HG03095 (cell line): ENCODE results near the gene B4GALT4.
"Not testable (repeated sequence)": the region's sequence is repeated elsewhere in the genome, so short reads cannot be mapped to it uniquely, and the experiment has no call there.

Experiments used
- ATAC-seq: cut with Tn5 transposase; IDR thresholded peaks from one replicate; pipeline ENCODE4 v1.9.1; 2021; ENCODE audit warnings: moderate library complexity; ENCODE audit not compliant: unreplicated experiment

The B4GALT4 gene

DNA sequence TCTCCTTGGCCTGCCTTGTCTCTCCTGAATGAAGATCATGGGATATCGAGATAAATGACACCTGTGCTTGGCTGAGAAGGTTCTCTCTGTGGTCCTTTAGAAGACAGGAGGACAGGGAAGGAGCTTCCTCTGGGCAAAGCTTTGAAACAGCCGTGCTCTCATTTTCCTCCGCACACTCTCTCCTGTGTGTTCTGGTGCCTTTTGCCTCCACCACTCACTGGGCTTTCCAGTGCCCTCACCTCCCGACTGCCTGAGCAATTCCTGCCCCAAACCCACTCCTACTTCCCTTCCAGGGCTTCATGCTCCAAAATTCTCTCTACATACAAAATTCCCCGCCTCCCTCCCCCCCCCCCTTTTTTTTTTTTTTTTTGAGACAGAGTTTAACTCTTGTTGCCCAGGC lies 35.0 kb downstream of the B4GALT4 start:
- ATAC-seq, result no peak

DNA sequence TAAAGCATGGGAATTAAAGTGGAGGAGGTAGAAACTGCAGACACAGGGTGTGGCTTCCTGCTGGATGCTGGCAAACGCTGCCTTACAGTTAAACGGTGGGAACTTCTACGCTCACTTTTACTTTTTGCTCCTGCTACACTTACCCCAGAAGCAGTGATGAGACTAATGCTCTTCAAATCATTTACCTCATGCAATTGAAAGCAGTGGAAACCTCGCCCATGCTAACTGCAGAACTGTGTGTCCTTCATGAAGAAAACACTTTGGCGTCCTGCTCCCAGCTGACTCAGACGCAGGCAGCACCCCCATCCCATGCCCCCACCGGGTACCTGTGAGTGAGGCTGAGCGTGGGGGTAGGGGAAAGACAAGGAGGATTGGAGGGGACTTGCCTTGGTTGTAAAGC lies 35.5 kb downstream of the B4GALT4 start:
- ATAC-seq, result no peak

DNA sequence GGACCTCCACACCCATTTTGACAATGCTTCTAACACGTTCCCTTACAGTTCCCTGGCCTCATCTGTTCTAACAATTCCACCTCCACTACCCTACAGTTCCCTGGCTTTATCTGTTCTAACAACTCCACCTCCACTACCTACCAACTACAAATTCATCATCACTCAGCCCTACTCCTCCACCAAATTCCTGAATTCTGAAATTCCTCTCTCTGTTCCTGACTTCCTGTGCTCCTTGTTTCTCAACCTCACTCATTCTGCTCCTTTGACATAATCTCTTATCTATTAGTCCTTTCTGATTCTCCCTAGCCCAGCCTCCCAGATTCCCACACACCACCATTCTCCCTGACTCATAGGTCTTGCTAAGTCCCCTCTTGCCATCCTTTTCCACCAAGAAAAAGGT lies 44.8 kb downstream of the B4GALT4 start:
- no peak for ATAC-seq

DNA sequence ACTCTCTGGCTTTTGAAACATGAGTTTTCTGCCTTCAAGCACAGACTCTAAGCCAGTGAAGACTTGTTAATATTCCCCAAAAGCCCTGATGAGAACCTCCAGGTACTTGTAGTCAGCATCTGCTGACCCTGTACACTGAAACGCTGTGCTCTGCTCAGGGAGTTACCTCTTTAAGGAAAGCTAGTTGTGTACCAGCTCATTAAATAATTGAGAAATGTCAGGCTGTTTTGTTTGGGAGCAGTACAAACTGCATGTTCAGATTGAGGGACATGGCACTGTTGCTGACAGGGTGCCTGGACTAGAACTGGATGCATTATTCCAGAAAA lies 45.6 kb downstream of the B4GALT4 start:
- ATAC-seq, result no peak

DNA sequence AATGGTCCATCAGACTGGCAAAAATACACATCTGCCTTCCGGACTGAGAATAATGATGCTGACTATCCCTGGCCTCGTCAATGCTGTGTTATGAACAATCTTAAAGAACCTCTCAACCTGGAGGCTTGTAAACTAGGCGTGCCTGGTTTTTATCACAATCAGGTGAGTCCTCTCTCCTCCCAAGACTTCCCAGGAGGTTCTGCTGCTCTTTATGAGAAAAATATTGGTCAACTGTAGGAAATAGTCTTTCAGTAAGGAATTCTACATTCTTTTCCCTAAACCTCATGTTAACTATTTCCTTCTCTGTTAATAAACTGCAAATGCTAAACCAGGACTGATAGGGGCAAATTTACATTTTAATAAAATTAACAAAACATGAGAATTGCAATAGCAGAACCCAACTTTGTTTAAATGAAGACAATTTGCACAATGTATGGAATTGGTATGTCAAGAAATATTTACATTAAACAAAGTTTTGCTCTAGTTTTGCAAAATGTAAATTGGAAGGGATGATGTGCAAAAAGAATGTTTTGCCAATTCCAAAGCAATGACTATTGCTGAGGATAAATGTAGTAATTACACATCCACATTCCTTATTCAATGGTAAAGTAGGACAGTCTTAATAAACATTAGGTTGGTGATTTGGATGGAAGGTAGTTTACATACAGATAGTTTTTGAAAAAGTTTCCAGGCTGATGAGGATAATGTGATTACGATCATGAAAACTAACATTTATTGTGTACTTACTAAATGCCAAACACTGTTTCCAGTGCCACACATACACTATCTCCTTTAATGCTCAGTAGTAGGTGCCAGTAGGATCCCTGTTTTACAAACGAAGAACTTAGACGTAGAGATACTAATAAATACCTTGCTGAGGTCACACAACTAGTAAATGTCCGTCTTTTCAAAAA lies 46.2 kb downstream of the B4GALT4 start:
- no peak for ATAC-seq

DNA sequence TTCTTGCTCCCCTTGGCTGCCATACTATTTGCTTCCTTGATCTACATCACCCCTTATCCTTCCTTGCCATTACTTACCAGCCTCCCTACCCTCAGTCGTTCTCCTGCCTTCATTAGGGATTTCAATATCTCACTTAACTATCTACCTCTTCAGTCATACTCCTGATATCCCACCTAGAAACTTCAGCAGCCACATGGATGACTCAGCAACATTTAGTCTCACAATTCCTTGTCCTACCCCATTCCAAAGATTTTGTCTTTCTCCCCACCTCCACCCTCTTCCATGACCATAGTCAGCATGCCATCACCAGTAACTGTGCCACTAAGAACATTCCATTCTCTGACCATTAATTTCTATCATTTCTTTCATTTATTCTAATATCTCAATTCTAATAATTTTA lies 48.9 kb downstream of the B4GALT4 start:
- ATAC-seq, result no peak

DNA sequence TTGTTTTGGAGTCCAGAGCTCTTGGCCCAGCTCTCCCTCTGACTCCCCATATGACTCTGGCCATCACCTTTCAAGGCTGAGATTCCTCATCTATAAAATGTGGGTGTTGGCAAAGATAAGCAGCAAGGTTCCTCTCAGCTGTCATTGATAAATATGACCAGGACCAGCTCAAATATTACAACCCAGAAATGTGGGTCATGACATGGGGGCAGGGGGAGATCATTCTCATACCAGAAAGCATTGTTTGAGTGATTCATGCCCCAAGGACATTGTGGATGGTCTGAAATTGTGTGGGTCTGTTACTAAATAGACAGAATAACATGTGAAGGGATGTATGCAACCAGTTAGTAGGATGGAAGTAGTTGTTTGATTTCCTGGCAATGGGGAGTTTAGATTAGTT lies 53.4 kb downstream of the B4GALT4 start:
- ATAC-seq, result no peak

DNA sequence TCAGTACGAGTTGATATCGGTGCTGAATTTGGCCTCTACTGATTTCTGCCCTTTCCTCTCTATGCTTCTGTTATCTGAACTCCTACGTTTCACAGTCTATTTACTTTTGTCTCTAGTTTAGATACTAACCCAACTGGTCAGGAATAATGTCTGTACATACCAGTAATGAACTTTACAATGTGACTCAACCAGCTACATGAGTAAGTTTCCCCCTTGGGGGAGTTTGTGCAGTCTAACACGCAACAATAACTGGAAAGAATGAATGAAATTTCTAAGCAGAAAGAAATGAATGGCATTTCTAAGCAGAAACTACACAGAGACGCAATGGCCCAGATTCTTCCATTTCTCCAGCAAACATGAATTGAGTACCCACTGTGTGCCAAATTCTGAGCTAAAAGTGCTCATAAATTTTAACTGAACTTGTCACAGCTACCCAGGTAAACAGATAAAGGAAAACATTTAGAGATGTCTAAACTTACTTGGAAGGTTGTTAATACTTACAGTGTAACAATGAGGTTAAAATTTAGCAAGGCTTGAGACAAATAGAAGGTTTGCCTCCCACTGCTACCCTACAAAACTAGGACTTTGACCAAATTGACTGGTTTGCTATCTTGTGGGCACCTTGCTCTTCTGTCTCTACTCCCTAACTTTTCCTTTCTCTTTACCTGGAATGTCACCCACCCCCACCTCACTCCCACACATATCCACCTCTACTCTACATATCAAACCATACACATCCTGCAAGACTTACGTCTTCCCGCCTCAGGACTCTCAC lies 55.7 kb downstream of the B4GALT4 start:
- no peak for ATAC-seq

DNA sequence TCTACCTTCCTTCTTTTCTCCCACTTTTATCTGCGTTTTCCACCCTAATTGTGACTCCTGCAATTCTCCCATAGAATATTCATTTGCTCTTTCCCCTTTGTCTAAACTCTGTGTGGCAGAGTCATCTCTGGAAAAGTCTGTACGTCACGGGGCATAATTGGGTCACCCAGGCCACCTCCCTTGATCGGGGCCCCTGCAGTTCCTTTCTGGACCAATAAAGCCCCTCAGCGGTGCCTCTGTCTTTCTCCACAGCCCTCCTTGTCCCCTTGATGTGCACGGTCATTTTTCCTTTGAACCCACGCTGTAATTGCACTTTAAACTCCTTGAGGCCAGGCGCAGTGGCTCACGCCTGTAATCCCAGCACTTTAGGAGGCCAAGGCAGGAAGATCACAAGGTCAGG lies 56.6 kb downstream of the B4GALT4 start:
- no peak for ATAC-seq

DNA sequence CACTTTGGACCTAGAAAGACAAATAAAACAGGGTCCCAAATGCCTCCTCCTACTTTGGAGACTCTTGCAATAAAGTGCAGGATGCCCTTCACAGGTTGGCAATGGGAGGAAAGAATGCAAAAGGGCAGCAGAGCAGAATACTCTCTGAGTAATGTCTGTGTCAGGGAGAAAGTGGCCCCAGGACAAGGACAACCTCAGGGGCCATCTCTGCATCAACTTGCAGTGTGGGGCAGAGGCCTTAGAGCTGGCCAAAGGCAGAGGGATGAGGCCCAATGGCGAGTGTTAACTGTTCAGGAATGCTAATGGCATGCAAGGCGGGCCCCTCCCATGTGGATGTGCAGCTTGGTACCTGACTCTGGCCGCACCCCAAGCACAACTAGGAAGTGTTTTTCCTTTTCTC lies 58.9 kb downstream of the B4GALT4 start:
- ATAC-seq, result no peak

DNA sequence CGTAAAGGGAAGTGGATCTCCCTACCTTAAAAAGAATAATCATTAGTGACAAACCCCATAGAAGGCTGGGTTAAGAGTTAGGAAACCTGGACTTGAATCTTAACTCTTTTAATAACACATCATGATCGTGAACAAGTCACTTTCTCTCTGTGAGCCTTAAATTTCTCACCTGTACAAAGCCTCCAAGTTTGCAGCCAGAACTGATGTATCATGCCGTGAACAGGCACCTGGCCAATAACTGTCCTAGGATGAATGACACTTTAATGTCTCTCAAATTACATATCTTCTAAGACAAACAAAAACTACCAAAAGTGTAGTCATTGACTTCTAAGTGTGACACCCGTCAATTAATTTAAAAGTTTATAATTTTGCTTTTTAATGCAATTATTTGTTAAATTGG lies 63.4 kb downstream of the B4GALT4 start:
- ATAC-seq, result no peak

DNA sequence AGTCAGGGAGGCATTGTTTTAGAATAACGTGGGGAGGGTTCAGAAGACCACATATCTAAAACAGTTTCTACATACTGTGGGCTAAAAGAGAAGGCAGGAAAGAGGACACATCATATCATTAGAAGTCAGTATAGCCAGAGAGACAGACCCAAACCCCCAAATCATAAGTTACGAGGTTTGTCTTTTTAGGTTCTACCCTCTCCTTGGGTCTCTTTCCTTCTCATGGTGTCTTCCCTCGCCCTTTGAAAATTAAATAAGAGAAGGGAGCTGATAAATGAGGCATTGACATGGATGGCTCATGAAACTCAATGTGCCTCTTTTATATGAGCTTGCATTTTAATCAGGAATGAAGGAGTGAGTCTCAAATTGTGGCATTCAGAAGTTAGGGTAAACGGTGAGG lies 63.9 kb downstream of the B4GALT4 start:
- ATAC-seq, result no peak

DNA sequence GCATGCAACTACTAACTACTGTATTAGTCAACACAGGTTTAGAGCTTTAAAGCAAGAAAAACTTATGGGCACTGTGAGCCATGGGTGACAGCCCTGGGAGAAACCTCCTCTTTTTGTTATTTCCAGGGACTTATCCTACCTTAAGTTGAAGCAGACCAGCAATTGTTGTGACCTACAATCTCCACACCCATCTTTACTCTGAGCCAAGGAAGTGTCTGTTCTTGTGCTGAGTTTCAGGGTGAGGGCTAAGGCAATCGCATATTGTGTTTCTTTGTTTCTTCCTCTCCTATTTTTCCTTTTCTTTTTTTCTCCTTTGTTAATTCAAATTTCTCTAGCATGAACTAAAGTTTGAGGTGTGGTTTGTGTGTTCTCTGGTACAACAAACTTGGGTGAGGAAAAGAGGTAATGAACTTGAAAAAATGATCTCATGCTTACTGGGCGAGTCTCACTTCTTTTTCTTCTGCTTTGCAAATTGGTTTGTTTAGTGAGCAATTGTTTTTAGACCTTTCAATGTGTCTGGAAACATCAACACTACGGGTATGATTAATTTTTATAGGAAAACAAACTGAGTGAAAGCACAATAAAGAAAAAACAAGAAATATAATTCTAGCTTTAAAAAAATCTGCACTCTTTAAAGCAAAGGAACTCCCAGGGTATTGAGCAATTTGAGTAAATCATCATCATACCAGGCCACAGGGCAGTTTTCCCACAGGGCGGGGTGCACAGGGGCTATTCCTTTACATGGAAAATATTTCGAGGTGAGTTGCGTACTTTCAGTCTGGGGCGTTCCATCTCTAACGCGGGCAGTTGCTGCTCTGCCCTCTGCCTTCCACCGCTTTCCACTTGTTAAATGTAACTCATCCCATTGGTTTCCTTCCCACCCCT lies 64.6 kb downstream of the B4GALT4 start:
- no peak for ATAC-seq

DNA sequence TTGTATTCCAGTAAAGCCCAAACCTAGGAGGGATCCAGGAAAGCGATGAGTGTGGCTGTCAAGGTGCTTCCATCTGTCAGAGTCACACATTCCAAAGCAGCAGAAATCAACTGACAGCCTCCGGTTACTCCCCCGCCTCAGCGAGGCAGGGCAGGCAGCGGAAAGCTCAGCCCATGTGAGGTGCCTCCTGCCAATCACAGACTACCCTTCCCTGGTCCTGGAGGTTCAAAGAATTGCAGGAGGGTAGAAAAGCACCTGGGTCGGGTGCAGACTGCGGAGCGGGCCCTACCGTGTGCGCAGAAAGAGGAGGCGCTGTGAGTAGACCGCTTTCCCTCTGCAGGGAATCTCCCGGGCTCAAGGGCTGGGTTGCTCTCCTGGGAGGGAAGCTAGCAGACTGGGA lies 67.4 kb downstream of the B4GALT4 start, which contains the start of gene UPK1B:
TSS of gene UPK1B (plus strand) at position 274 of the 400 bp plus-strand sequence. CDS start 13,144 bp downstream, outside the sequence.
- no peak for ATAC-seq

DNA sequence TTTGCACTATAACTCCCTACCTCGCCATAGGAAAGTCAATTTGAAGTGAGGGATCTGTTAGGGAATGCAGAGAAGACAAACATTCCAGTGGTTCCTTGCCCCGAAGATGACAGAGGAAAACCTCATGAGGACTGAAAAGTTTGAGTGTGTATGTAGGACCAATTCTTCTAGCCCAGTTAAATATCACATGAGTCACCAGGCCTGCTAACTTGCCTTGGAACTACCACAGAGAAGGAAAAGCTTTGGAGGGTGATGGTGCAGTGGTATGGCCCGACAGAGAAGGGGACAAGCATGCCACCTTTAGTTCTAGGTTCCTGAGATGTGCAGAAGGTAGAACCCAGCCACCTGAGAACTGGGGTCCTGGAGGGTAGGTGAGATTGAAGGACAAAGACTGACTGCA lies 69.9 kb downstream of the B4GALT4 start:
- no peak for ATAC-seq

DNA sequence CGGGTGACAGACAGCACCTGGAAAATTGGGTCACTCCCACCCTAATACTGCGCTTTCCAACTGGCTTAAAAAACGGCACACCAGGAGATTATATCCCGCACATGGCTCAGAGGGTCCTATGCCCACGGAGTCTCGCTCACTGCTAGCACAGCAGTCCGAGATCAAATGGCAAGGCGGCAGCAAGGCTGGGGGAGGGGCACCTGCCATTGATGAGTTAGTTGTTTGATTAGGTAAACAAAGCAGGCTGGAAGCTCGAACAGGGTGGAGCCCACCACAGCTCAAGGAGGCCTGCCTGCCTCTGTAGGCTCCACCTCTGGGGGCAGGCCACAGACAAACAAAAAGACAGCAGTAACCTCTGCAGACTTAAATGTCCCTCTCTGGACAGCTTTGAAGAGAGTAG lies 75.9 kb downstream of the B4GALT4 start:
- not testable (repeated sequence) for ATAC-seq
